Smooth muscle cell (in vitro differentiated cells): ENCODE measurements around the gene TMSB4X. TPM values are rescaled to one million over a fixed set of nuclear protein-coding genes. Genes with fewer than 3 reads are reported as not detected.

Experiments
- DNase-seq: peaks from one replicate; lab custom pipeline; 2025; ENCODE audit not compliant: unreplicated experiment; lab: John Stamatoyannopoulos, UW
- H2AFZ ChIP-seq: fragments of 200-600 bp; sonication (generic); 2 replicates; pipeline ENCODE4 v1.6.0; 2016; ENCODE audit warnings: antibody characterized with exemption, low read depth, mild to moderate bottlenecking
- H3F3A ChIP-seq: fragments of 200-600 bp; sonication (generic); 2 replicates; pipeline ENCODE4 v1.6.0; 2017; ENCODE audit warnings: antibody characterized with exemption, low read depth
- H3K27ac ChIP-seq: fragments of 200-600 bp; sonication (generic); 2 replicates; pipeline ENCODE4 v1.5.1; 2016; ENCODE audit warnings: low read depth, mild to moderate bottlenecking
- H3K27me3 ChIP-seq: fragments of 200-600 bp; sonication (generic); 2 replicates; pipeline ENCODE4 v1.6.1; 2016; ENCODE audit warnings: low read depth, mild to moderate bottlenecking
- H3K36me3 ChIP-seq: fragments of 200-600 bp; sonication (generic); 2 replicates; pipeline ENCODE4 v1.5.1; 2016; ENCODE audit warnings: low read depth
- H3K4me1 ChIP-seq: fragments of 200-600 bp; sonication (generic); 2 replicates; pipeline ENCODE4 v1.5.1; 2016; ENCODE audit warnings: low read depth
- H3K4me2 ChIP-seq: fragments of 200-600 bp; sonication (generic); 2 replicates; pipeline ENCODE4 v1.6.0; 2016; ENCODE audit warnings: mild to moderate bottlenecking
- H3K4me3 ChIP-seq: fragments of 200-600 bp; sonication (generic); 2 replicates; pipeline ENCODE4 v1.5.1; 2016; ENCODE audit warnings: mild to moderate bottlenecking
- H3K79me2 ChIP-seq: fragments of 200-600 bp; sonication (generic); 2 replicates; pipeline ENCODE4 v1.6.0; 2016; ENCODE audit warnings: low read depth, mild to moderate bottlenecking
- H3K9ac ChIP-seq: fragments of 200-600 bp; sonication (generic); 2 replicates; pipeline ENCODE4 v1.6.0; 2016; ENCODE audit warnings: low read depth
- H3K9me3 ChIP-seq: fragments of 200-600 bp; sonication (generic); replicated peaks from 2 replicates; pipeline ENCODE4 v1.5.1; 2016; ENCODE audit warnings: low read depth
- H4K20me1 ChIP-seq: fragments of 200-600 bp; sonication (generic); 2 replicates; pipeline ENCODE4 v1.6.0; 2016; ENCODE audit warnings: low read depth
- CTCF ChIP-seq: fragments of 200-600 bp; sonication (generic); IDR thresholded peaks from 2 replicates; pipeline ENCODE4 v1.5.1; 2017; ENCODE audit warnings: borderline replicate concordance, mild to moderate bottlenecking, antibody characterized with exemption; ENCODE audit not compliant: insufficient read depth, poor library complexity, severe bottlenecking
- WGBS: methylation state at CpG from one replicate; pipeline ENCODE4 v1.1.7; 2016; ENCODE audit warnings: low lambda C conversion rate; 5-methylcytosine and 5-hydroxymethylcytosine counted together
- polyA plus RNA-seq: library from polyadenylated mRNA; unstranded; fragments of >200 nt; fragmentation: Nextera tagmentation; extraction: Ambion mirVana; gene quantifications from 2 replicates; pipeline ENCODE4 v1.2.1, GENCODE V29; 2016
- total RNA-seq: library from RNA; depleted of rRNA; stranded (reverse); fragments of >200 nt; gene quantifications from 2 replicates; pipeline ENCODE4 v1.2.3, GENCODE V29; 2014

The TMSB4X gene
- total and polyA plus RNA-seq, 2 experiments from 2014 or later: 9,721 to 12,637 TPM

- no peaks in the 10 kb centered on the region for H3K79me2 ChIP-seq
- H3K4me2 ChIP-seq: no peak overlapping the region
- H3K27ac ChIP-seq: no peak overlapping the region
- H3K4me1 ChIP-seq: peaks cover 10% of the 10 kb centered on the region
- DNase-seq: no peak
- no peaks in the 10 kb centered on the region for H3F3A ChIP-seq
- WGBS: 100% methylated on average over 3 of the region's 3 CpGs
- no peaks in the 10 kb centered on the region for H3K27me3 ChIP-seq
- H4K20me1 ChIP-seq: no peaks in the 10 kb centered on the region
- TF ChIP-seq CTCF: no peak
- no peaks in the 10 kb centered on the region for H3K9me3 ChIP-seq
- H2AFZ ChIP-seq: no peak overlapping the region
- no peak overlapping the region for H3K4me3 ChIP-seq
- no peaks in the 10 kb centered on the region for H3K36me3 ChIP-seq
- no peak overlapping the region for H3K9ac ChIP-seq
These were observed 16.7 kb downstream of the TMSB4X start for GRCh38 chrX:12991575-12991974.

GRCh38 chrX:12992544-12993118 is 17.7 kb downstream of the TMSB4X start:
- Histone ChIP-seq H3K4me2 (no peak overlapping the region), H3K27me3 (no peaks in the 10 kb centered on the region), H3K4me3 (no peak overlapping the region), H4K20me1 (no peaks in the 10 kb centered on the region), H3K9ac (no peak overlapping the region), H3F3A (no peaks in the 10 kb centered on the region), H3K79me2 (no peaks in the 10 kb centered on the region), H2AFZ (no peak overlapping the region), H3K36me3 (no peaks in the 10 kb centered on the region), H3K4me1 (peaks cover 10% of the 10 kb centered on the region), H3K9me3 (no peaks in the 10 kb centered on the region), H3K27ac (no peak overlapping the region)
- TF ChIP-seq CTCF: no peak
- WGBS: 88% methylated on average over 4 of the region's 4 CpGs
- no peak for DNase-seq

DNA sequence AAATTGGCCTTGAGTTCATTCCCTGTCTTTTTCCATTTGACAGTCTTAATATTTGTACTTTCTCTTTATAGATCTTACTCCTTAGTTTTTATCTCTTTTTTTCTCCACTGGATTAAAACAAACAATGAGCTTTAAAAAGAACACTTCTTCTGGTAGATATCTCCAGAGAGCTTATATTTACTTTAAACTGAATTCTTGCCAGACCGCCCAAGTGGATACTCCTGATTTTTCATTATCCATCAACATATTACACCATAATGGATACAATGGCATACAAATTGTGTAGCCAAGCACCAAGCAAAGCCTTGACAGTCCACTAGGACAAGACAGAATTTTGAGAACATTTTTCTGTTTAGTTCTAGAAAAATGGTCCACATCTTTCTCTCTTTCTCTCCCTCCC is 18.9 kb downstream of the TMSB4X start:
- peaks cover 8% of the 10 kb centered on the region for H3K4me1 ChIP-seq
- H3F3A ChIP-seq: no peaks in the 10 kb centered on the region
- no peak for DNase-seq
- WGBS: 90% methylated on average over 1 of the region's 1 CpG
- no peak overlapping the region for H3K27ac ChIP-seq
- H3K4me2 ChIP-seq: no peak overlapping the region
- no peaks in the 10 kb centered on the region for H3K79me2 ChIP-seq
- no peak overlapping the region for H3K9ac ChIP-seq
- TF ChIP-seq CTCF: no peak
- H2AFZ ChIP-seq: no peak overlapping the region
- H3K9me3 ChIP-seq: no peaks in the 10 kb centered on the region
- no peak overlapping the region for H3K4me3 ChIP-seq
- no peaks in the 10 kb centered on the region for H3K27me3 ChIP-seq
- H3K36me3 ChIP-seq: no peaks in the 10 kb centered on the region
- no peaks in the 10 kb centered on the region for H4K20me1 ChIP-seq

GRCh38 chrX:12994321-12994720 is 19.4 kb downstream of the TMSB4X start:
- no peak overlapping the region for H3K4me2 ChIP-seq
- H3K36me3 ChIP-seq: no peaks in the 10 kb centered on the region
- no peaks in the 10 kb centered on the region for H3F3A ChIP-seq
- peaks cover 6% of the 10 kb centered on the region for H3K4me1 ChIP-seq
- TF ChIP-seq CTCF: no peak
- H3K9me3 ChIP-seq: no peaks in the 10 kb centered on the region
- H3K79me2 ChIP-seq: no peaks in the 10 kb centered on the region
- WGBS: 87% methylated on average over 4 of the region's 4 CpGs
- no peak overlapping the region for H2AFZ ChIP-seq
- H3K27ac ChIP-seq: no peak overlapping the region
- no peak overlapping the region for H3K4me3 ChIP-seq
- no peak overlapping the region for H3K9ac ChIP-seq
- no peak for DNase-seq
- no peaks in the 10 kb centered on the region for H3K27me3 ChIP-seq
- H4K20me1 ChIP-seq: no peaks in the 10 kb centered on the region
